SJSA1 (cell line): ENCODE results near the gene PFKFB4. TPM values are rescaled to one million over a fixed set of nuclear protein-coding genes. Genes with fewer than 3 reads are reported as not detected.
"Not testable (repeated sequence)": the region's sequence is repeated elsewhere in the genome, so short reads cannot be mapped to it uniquely, and the experiment has no call there.

Experiments used
- DNase-seq, 2 experiments: peaks; one replicate each; pipeline ENCODE4 v3.0.0-alpha.2; 2015 to 2020; ENCODE audit warnings: low spot score in 2 of 2, low read depth in 1 of 2
- H3K27ac ChIP-seq: fragments of 250-450 bp; sonication (Bioruptor Pico); 2 replicates; pipeline ENCODE4 v1.5.1; 2020; ENCODE audit warnings: mild to moderate bottlenecking, moderate library complexity
- H3K27me3 ChIP-seq: fragments of 250-450 bp; sonication (Bioruptor Pico); replicated peaks from 2 replicates; pipeline ENCODE4 v1.5.1; 2020; ENCODE audit warnings: mild to moderate bottlenecking, moderate library complexity
- H3K36me3 ChIP-seq: fragments of 250-450 bp; sonication (Bioruptor Pico); 2 replicates; pipeline ENCODE4 v1.5.1; 2020; ENCODE audit warnings: mild to moderate bottlenecking
- H3K4me1 ChIP-seq: fragments of 250-450 bp; sonication (Bioruptor Pico); replicated peaks from 2 replicates; pipeline ENCODE4 v1.6.1; 2021; ENCODE audit warnings: mild to moderate bottlenecking
- H3K4me3 ChIP-seq: fragments of 250-450 bp; sonication (Bioruptor Pico); 2 replicates; pipeline ENCODE4 v1.5.1; 2020; ENCODE audit warnings: mild to moderate bottlenecking
- H3K9me3 ChIP-seq: fragments of 250-450 bp; sonication (Bioruptor Pico); replicated peaks from 2 replicates; pipeline ENCODE4 v1.5.1; 2020; ENCODE audit warnings: mild to moderate bottlenecking
- total RNA-seq: library from RNA; depleted of rRNA; stranded (reverse); fragments of >200 nt; shearing (Covaris generic); gene quantifications from 2 replicates; pipeline ENCODE4 v1.2.3, GENCODE V29; 2014; rRNA removed

Gene PFKFB4
- total RNA-seq, 1 experiment from 2014 or later: 8.9 TPM

- H3K9me3 ChIP-seq: no peaks in the 10 kb centered on the region
- no peak overlapping the region for H3K4me3 ChIP-seq
- H3K36me3 ChIP-seq: peaks cover 7% of the 10 kb centered on the region; the same call in 1 of the 2 replicates
- peaks cover 12% of the 10 kb centered on the region for H3K4me1 ChIP-seq
- no peaks in the 10 kb centered on the region for H3K27me3 ChIP-seq
- no peak for DNase-seq
- H3K27ac ChIP-seq: no peak overlapping the region
Measured at GRCh38 chr3:48475188-48475587, 81.4 kb downstream of the PFKFB4 start.

DNA sequence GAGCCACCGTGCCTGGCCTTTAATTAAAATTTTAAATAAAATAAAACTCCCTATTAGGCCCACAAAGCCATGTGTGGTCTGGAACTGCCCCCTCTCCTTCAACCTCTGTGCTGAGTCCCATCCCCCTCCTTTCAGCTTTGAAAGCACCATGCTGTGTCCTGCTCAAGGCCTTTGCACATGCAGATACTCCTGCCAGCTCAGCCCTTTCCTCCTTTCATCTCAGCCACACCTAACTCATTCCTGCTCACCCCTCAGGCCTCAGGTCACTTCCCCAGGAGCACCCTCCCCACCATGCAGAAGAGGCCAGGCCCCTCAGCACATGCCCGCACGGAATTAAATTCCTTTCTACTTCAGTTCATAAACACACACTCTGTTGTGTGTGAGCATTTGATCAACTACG lies 82.0 kb downstream of the PFKFB4 start:
- peaks cover 13% of the 10 kb centered on the region; the same call in 1 of the 2 replicates for H3K36me3 ChIP-seq
- H3K27me3 ChIP-seq: no peaks in the 10 kb centered on the region
- no peaks in the 10 kb centered on the region for H3K9me3 ChIP-seq
- DNase-seq: no peak
- no peak overlapping the region for H3K27ac ChIP-seq
- H3K4me3 ChIP-seq: no peak overlapping the region
- H3K4me1 ChIP-seq: peaks cover 12% of the 10 kb centered on the region

DNA sequence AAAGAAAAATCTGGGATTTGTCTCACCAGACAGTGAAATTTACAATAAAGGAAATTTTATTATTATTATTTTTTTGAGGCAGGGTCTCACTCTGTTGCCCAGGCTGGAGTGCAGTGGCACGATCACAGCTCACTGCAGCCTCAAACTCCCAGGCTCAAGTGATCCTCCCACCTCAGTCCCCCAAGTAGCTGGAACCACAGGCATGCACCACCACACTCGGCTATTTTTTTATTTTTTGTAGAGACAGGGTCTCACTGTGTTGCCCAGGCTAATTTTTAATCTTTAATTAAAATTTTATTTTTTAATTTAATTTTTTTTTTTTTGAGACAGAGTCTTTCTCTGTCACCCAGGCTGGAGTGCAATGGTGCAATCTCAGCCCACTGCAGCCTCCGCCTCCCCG lies 82.6 kb downstream of the PFKFB4 start:
- not testable (repeated sequence) for H3K27ac ChIP-seq, H3K27me3 ChIP-seq, H3K4me3 ChIP-seq, H3K9me3 ChIP-seq, DNase-seq
- Histone ChIP-seq H3K36me3 (peaks cover 19% of the 10 kb centered on the region; the same call in 1 of the 2 replicates), H3K4me1 (peaks cover 12% of the 10 kb centered on the region)

- Histone ChIP-seq H3K27me3 (no peaks in the 10 kb centered on the region), H3K4me3 (no peak overlapping the region), H3K27ac (peak overlapping the region; percentile 94; the same call in 1 of the 2 replicates), H3K9me3 (no peaks in the 10 kb centered on the region), H3K4me1 (peaks cover 12% of the 10 kb centered on the region), H3K36me3 (peaks cover 23% of the 10 kb centered on the region)
- no peak for DNase-seq
Measured at GRCh38 chr3:48473617-48473952, 83.0 kb downstream of the PFKFB4 start.

- Histone ChIP-seq H3K4me1 (peaks cover 12% of the 10 kb centered on the region), H3K27me3 (no peaks in the 10 kb centered on the region), H3K4me3 (peak overlapping the region; percentile 53), H3K36me3 (peaks cover 28% of the 10 kb centered on the region), H3K9me3 (no peaks in the 10 kb centered on the region), H3K27ac (peak overlapping the region; percentile 94)
- DNase-seq: peak; percentile 92 to 93
Measured at GRCh38 chr3:48472923-48473616, 83.5 kb downstream of the PFKFB4 start.

DNA sequence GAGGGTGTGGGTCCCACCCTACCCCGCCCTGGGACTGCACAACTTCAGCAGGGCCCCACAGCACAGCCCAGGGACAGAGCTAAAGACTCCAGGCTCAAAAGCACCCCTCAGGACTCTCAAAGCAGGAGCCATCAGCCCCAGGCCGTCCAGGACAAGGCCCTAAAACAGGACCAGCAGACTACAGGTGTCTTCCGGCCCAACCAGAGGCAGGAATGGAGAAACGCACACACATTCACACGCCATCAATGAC lies 84.0 kb downstream of the PFKFB4 start:
- H3K4me3 ChIP-seq: peak overlapping the region; percentile 53
- peaks cover 33% of the 10 kb centered on the region for H3K36me3 ChIP-seq
- no peaks in the 10 kb centered on the region for H3K9me3 ChIP-seq
- DNase-seq: no peak
- no peaks in the 10 kb centered on the region for H3K27me3 ChIP-seq
- peaks cover 14% of the 10 kb centered on the region for H3K4me1 ChIP-seq
- H3K27ac ChIP-seq: peak overlapping the region; percentile 94

DNA sequence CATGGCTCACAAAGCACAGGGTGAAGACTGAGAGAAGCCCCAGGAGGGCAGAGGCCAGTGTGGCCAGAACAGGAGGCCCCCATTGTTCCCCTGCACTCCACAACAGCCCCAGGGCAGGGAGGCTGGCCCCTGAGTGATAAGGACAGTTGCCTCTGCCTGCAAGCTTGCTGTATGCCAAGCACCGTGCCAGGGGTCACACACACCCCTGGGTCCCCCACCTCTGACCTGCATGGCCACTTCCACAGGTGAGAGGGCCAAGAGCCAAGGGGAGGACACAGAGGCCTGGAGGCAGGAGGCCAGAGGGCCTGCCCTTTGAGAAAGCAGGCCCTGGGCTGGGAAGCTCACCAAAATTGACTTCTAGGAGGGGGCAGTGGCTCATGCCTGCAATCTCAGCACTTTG lies 86.3 kb downstream of the PFKFB4 start:
- Histone ChIP-seq H3K27me3 (no peaks in the 10 kb centered on the region), H3K36me3 (peaks cover 54% of the 10 kb centered on the region), H3K9me3 (no peaks in the 10 kb centered on the region), H3K4me3 (no peak overlapping the region), H3K27ac (no peak overlapping the region), H3K4me1 (peaks cover 37% of the 10 kb centered on the region)
- no peak for DNase-seq

DNA sequence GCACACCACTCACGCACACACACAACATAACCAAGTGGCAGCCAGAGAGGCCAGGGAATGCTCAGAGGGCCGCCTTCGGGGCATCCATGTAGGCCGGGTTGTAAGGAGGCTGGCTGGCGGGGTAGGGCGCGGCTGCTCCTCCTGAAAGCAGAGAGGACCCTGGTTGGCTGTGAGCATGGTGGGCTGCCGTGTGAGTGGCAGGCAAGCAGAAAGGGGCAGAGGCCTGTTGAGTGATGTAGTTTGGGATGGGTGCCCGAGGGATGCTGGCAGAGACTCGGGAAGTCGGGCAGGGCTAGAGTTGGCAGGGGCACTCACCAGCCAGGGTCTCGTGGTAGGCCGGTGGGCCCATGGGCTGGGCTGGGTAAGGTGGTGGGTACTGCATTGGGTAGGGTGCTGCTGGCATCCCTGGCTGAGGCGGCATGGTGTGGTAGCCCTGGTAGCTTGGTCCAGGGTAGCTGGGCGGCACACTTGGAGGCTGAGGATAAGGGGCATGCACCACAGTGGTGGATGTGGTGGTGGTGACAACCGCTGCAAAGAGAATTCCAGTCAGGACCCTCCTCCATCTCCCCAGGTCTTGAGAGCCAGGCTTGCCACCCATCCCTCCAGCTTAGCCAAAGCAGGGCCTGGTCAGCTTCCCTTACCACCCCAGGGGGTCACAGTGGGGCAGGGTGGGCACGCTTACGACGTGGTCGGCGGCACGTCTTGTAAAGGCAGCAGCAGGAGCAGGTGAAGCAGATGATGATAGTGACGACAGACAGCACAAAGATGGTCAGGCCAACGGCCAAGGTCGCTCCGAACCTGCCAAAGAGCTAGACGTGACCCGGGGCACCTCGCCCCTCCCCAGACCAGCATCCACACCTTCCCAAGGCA lies 87.3 kb downstream of the PFKFB4 start:
- Histone ChIP-seq H3K27ac (no peak overlapping the region), H3K4me1 (peaks cover 40% of the 10 kb centered on the region)

DNA sequence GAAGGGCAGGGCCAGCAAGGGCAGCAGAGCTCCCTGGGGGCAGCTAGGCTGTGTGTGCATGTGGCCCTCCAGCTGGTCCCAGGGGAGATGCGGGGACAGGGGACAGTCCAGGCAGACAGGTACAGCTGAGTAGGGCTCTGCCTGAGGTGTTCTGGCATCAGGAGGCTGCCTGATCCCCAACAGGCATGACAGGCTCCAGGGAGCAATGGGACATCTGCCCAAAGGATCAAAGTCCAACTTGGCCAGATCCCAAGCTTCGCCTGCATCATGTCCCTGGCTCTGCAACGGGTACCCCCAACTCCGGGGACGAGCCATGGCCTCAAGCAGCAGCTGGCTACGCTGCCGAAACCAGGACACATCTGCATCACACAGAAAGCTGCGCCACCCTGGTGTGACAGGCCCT lies 88.3 kb downstream of the PFKFB4 start:
- H3K36me3 ChIP-seq: peaks cover 68% of the 10 kb centered on the region
- no peaks in the 10 kb centered on the region for H3K9me3 ChIP-seq
- DNase-seq: no peak
- no peak overlapping the region for H3K4me3 ChIP-seq
- H3K27me3 ChIP-seq: no peaks in the 10 kb centered on the region
- H3K27ac ChIP-seq: no peak overlapping the region
- peaks cover 38% of the 10 kb centered on the region for H3K4me1 ChIP-seq

More for the DNA sequence above, 87.3 kb downstream of the PFKFB4 start:
- Histone ChIP-seq H3K9me3 (no peaks in the 10 kb centered on the region), H3K27me3 (no peaks in the 10 kb centered on the region), H3K36me3 (peaks cover 64% of the 10 kb centered on the region), H3K4me3 (no peak overlapping the region)
- no peak for DNase-seq

Other genes with a start within 250 kb of the PFKFB4 start
- not detected in 2 replicates for gene SPINK8, start 223.1 kb downstream of the PFKFB4 start, total RNA-seq
- gene FBXW12, start 184.6 kb downstream of the PFKFB4 start, total RNA-seq: not detected in 2 replicates
- gene PLXNB1, start 126.7 kb downstream of the PFKFB4 start, total RNA-seq: 4.0 and 11.7 TPM in 2 replicates
- gene CCDC51, start 116.7 kb downstream of the PFKFB4 start, total RNA-seq: 11.0 and 15.9 TPM in 2 replicates
- gene TMA7, start 116.5 kb downstream of the PFKFB4 start, total RNA-seq: 551 and 569 TPM in 2 replicates
- gene ATRIP, start 110.1 kb downstream of the PFKFB4 start, total RNA-seq: 4.1 and 9.7 TPM in 2 replicates
- gene SHISA5, start 52.6 kb downstream of the PFKFB4 start, total RNA-seq: 94.8 and 105 TPM in 2 replicates
- gene UCN2, start 7.0 kb upstream of the PFKFB4 start, total RNA-seq: 10.1 and 12.1 TPM in 2 replicates
- 86.6 and 136 TPM in 2 replicates for gene COL7A1, start 38.5 kb upstream of the PFKFB4 start, total RNA-seq
- gene UQCRC1, start 52.8 kb upstream of the PFKFB4 start, total RNA-seq: 377 and 397 TPM in 2 replicates
- not detected in 2 replicates for gene TMEM89, start 65.0 kb upstream of the PFKFB4 start, total RNA-seq
- 10.6 and 16.4 TPM in 2 replicates for gene SLC26A6, start 78.7 kb upstream of the PFKFB4 start, total RNA-seq
- gene CELSR3, start 106.1 kb upstream of the PFKFB4 start, total RNA-seq: under 0.01 and 0.26 TPM in 2 replicates
- 8.7 and 10.2 TPM in 2 replicates for gene NCKIPSD, start 129.1 kb upstream of the PFKFB4 start, total RNA-seq
- gene IP6K2, start 160.4 kb upstream of the PFKFB4 start, total RNA-seq: 52.3 and 61.7 TPM in 2 replicates